Nephron progenitor cell (in vitro differentiated cells): ENCODE results near the gene CYP2A13.
"Not testable (repeated sequence)": the region's sequence is repeated elsewhere in the genome, so short reads cannot be mapped to it uniquely, and the experiment has no call there.

Experiments used
- DNase-seq: peaks from one replicate; pipeline ENCODE4 v3.0.0; 2021
- H3K27ac Mint-ChIP-seq: 2 replicates; pipeline ENCODE4 v1.8.0; 2021; ENCODE audit warnings: mild to moderate bottlenecking, moderate library complexity, mixed read lengths
- H3K27me3 Mint-ChIP-seq: 2 replicates; pipeline ENCODE4 v1.8.0; 2021; ENCODE audit warnings: mild to moderate bottlenecking, low read depth, mixed read lengths; ENCODE audit not compliant: poor library complexity
- H3K36me3 Mint-ChIP-seq: 2 replicates; pipeline ENCODE4 v1.8.0; 2021; ENCODE audit warnings: low read depth, mixed read lengths
- H3K4me1 Mint-ChIP-seq: 2 replicates; pipeline ENCODE4 v1.8.0; 2021; ENCODE audit warnings: mixed read lengths
- H3K4me3 Mint-ChIP-seq: 2 replicates; pipeline ENCODE4 v1.8.0; 2021; ENCODE audit warnings: mild to moderate bottlenecking, moderate library complexity, mixed read lengths
- H3K9me3 Mint-ChIP-seq: 2 replicates; pipeline ENCODE4 v1.8.0; 2021; ENCODE audit warnings: mild to moderate bottlenecking, moderate library complexity, mixed read lengths
- CTCF ChIP-seq: fragments of 200-600 bp; sonication (generic); IDR thresholded peaks from 2 replicates; pipeline ENCODE4 v1.5.0; 2021; ENCODE audit warnings: antibody characterized with exemption

The CYP2A13 gene

GRCh38 chr19:41112728-41113290, 24.6 kb downstream of the CYP2A13 start:
- no peak overlapping the region for H3K4me3 Mint-ChIP-seq
- peaks cover 25% of the 10 kb centered on the region for H3K9me3 Mint-ChIP-seq
- H3K27me3 Mint-ChIP-seq, result peaks cover 31% of the 10 kb centered on the region
- no peak for DNase-seq
- no peaks in the 10 kb centered on the region for H3K4me1 Mint-ChIP-seq
- no peak overlapping the region for H3K27ac Mint-ChIP-seq
- H3K36me3 Mint-ChIP-seq, result no peaks in the 10 kb centered on the region
- TF ChIP-seq CTCF, result no peak

- Mint-ChIP-seq H3K27me3 (peaks cover 41% of the 10 kb centered on the region), H3K4me3 (no peak within 1 kb of the TSS), H3K4me1 (no peaks in the 10 kb centered on the region), H3K27ac (no peak within 1 kb of the TSS), H3K9me3 (peaks cover 25% of the 10 kb centered on the region), H3K36me3 (no peaks in the 10 kb centered on the region)
- no peak for DNase-seq
- no peak for TF ChIP-seq CTCF
These were observed 25.9 kb downstream of the CYP2A13 start, which contains the start of gene CYP2F1 for GRCh38 chr19:41114132-41114531. TSS of gene CYP2F1 (plus strand) at chr19:41114432. CDS start at chr19:41116189, 1,757 bp downstream.

- Mint-ChIP-seq H3K4me3 (no peak overlapping the region), H3K27me3 (peaks cover 54% of the 10 kb centered on the region), H3K27ac (no peak overlapping the region), H3K4me1 (no peaks in the 10 kb centered on the region), H3K36me3 (no peaks in the 10 kb centered on the region), H3K9me3 (peaks cover 27% of the 10 kb centered on the region)
- no peak for DNase-seq
- TF ChIP-seq CTCF, result no peak
These were observed 28.0 kb downstream of the CYP2A13 start for GRCh38 chr19:41116261-41116660.

GRCh38 chr19:41120929-41121911, 33.0 kb downstream of the CYP2A13 start:
- not testable (repeated sequence) for DNase-seq, H3K4me3 Mint-ChIP-seq

GRCh38 chr19:41122846-41123245, 34.6 kb downstream of the CYP2A13 start:
- not testable (repeated sequence) for DNase-seq, H3K9me3 Mint-ChIP-seq, H3K4me1 Mint-ChIP-seq, H3K36me3 Mint-ChIP-seq, H3K4me3 Mint-ChIP-seq
- Mint-ChIP-seq H3K27me3 (peaks cover 33% of the 10 kb centered on the region), H3K27ac (peak overlapping the region; percentile 22)

More at GRCh38 chr19:41120929-41121911, 33.0 kb downstream of the CYP2A13 start:
- not testable (repeated sequence) for H3K4me1 Mint-ChIP-seq, H3K27ac Mint-ChIP-seq, H3K9me3 Mint-ChIP-seq, H3K36me3 Mint-ChIP-seq
- peaks cover 40% of the 10 kb centered on the region for H3K27me3 Mint-ChIP-seq

GRCh38 chr19:41123716-41124294, 35.6 kb downstream of the CYP2A13 start:
- peaks cover 8% of the 10 kb centered on the region for H3K4me1 Mint-ChIP-seq
- H3K27me3 Mint-ChIP-seq, result peaks cover 34% of the 10 kb centered on the region
- no peak overlapping the region for H3K27ac Mint-ChIP-seq
- DNase-seq, result no peak
- peaks cover 5% of the 10 kb centered on the region for H3K9me3 Mint-ChIP-seq
- no peak overlapping the region for H3K4me3 Mint-ChIP-seq
- H3K36me3 Mint-ChIP-seq, result no peaks in the 10 kb centered on the region
- TF ChIP-seq CTCF, result no peak
